MM.1S (cell line): Measurements from ENCODE around the gene MRTFA.

Experiments
- CTCF ChIP-seq: fragments of 300-600 bp; sonication (generic); IDR thresholded peaks from 2 replicates; pipeline ENCODE4 v1.5.1; 2016; ENCODE audit warnings: antibody characterized with exemption, low read length, mixed read lengths
- EZH2 ChIP-seq: fragments of 300-600 bp; sonication (generic); optimal IDR thresholded peaks from 2 replicates; pipeline ENCODE3; 2017; ENCODE audit warnings: low read depth, mild to moderate bottlenecking, antibody characterized with exemption, low read length, mixed read lengths
- EZH2phosphoT487 ChIP-seq: fragments of 300-600 bp; sonication (generic); IDR thresholded peaks from 2 replicates; pipeline ENCODE4 v1.6.1; 2018; ENCODE audit warnings: antibody characterized with exemption, low read length

GRCh38 chr22:40519948-40520331 is 116.6 kb downstream of the MRTFA start:
- no peak for TF ChIP-seq CTCF
- no peak for TF ChIP-seq EZH2
- no peak for TF ChIP-seq EZH2phosphoT487
